Mammary epithelial cell (primary cell): ENCODE results near the gene LRP5.

Experiments
- EZH2 ChIP-seq: IDR thresholded peaks from 2 replicates; pipeline ENCODE4 v1.6.1; 2012; ENCODE audit warnings: low read length, inconsistent platforms, borderline replicate concordance
- TF ChIP-seq, protein P1 (sequence below), 2 donors: IDR thresholded peaks in 1 of 2; conservative IDR thresholded peaks in 1 of 2; 2 replicates each; pipeline ENCODE4 v1.5.1; 2011 to 2012; ENCODE audit warnings: inconsistent platforms in 2 of 2, low read length in 2 of 2, mild to moderate bottlenecking in 2 of 2, control low read depth in 1 of 2, low read depth in 1 of 2; ENCODE audit not compliant: insufficient read depth in 1 of 2; ENCODE audit errors: extremely low read depth in 1 of 2

DNA sequence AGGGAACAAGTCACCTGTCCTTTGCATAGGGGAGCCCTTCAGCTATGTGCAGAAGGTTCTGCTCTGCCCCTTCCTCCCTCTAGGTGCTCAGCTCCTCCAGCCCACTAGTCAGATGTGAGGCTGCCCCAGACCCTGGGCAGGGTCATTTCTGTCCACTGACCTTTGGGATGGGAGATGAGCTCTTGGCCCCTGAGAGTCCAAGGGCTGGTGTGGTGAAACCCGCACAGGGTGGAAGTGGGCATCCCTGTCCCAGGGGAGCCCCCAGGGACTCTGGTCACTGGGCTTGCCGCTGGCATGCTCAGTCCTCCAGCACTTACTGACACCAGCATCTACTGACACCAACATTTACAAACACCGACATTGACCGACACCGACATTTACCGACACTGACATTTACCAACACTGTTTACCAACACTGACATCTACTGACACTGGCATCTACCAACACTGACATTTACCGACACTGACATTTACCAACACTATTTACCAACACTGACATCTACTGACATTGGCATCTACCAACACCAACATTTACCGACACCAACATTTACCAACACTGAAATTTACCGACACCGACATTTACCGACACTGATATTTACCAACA lies 76.3 kb downstream of the LRP5 start:
- TF ChIP-seq EZH2, result no peak
- TF ChIP-seq, protein P1, sequence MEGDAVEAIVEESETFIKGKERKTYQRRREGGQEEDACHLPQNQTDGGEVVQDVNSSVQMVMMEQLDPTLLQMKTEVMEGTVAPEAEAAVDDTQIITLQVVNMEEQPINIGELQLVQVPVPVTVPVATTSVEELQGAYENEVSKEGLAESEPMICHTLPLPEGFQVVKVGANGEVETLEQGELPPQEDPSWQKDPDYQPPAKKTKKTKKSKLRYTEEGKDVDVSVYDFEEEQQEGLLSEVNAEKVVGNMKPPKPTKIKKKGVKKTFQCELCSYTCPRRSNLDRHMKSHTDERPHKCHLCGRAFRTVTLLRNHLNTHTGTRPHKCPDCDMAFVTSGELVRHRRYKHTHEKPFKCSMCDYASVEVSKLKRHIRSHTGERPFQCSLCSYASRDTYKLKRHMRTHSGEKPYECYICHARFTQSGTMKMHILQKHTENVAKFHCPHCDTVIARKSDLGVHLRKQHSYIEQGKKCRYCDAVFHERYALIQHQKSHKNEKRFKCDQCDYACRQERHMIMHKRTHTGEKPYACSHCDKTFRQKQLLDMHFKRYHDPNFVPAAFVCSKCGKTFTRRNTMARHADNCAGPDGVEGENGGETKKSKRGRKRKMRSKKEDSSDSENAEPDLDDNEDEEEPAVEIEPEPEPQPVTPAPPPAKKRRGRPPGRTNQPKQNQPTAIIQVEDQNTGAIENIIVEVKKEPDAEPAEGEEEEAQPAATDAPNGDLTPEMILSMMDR (conservative IDR thresholded peaks at IDR 0.05 in 1 of 2, IDR thresholded peaks at IDR 0.05 in 1 of 2; ENCODE audit: extremely low read depth in 1 of 2, insufficient read depth in 1 of 2, low read depth in 1 of 2, low read length in 2 of 2), result no peak
